RWPE2 (cell line): ENCODE data around the gene PXDN.

Experiments
- ATAC-seq: fragments of 200-7000 bp; cut with Tn5 transposase; 3 replicates; pipeline ENCODE4 v1.9.1; 2021; ENCODE audit warnings: low read depth
- DNase-seq: peaks from one replicate; pipeline ENCODE4 v3.0.0-alpha.2; 2020; ENCODE audit warnings: low spot score
- H3K27ac ChIP-seq: fragments of 450-650 bp; 2 replicates; pipeline ENCODE4 v1.5.1; 2017; ENCODE audit warnings: mild to moderate bottlenecking; ENCODE audit not compliant: poor library complexity, severe bottlenecking
- H3K27me3 ChIP-seq: fragments of 250-450 bp; sonication (Bioruptor Pico); 2 replicates; pipeline ENCODE4 v1.5.1; 2021; ENCODE audit warnings: mild to moderate bottlenecking, moderate library complexity; ENCODE audit not compliant: insufficient read depth, poor library complexity, severe bottlenecking
- H3K36me3 ChIP-seq: fragments of 250-450 bp; sonication (Bioruptor Pico); 2 replicates; pipeline ENCODE4 v1.5.1; 2020; ENCODE audit warnings: low read depth, mild to moderate bottlenecking, moderate library complexity
- H3K4me1 ChIP-seq: fragments of 250-450 bp; sonication (Bioruptor Pico); 2 replicates; pipeline ENCODE4 v1.5.1; 2021; ENCODE audit warnings: mild to moderate bottlenecking, moderate library complexity; ENCODE audit not compliant: insufficient read depth, poor library complexity, severe bottlenecking
- H3K4me3 ChIP-seq: fragments of 250-450 bp; sonication (Bioruptor Pico); 2 replicates; pipeline ENCODE4 v1.5.1; 2021; ENCODE audit warnings: mild to moderate bottlenecking, moderate library complexity; ENCODE audit not compliant: severe bottlenecking
- H3K9me3 ChIP-seq: fragments of 250-450 bp; sonication (Bioruptor Pico); 2 replicates; pipeline ENCODE4 v1.5.1; 2021; ENCODE audit warnings: mild to moderate bottlenecking, moderate library complexity; ENCODE audit not compliant: severe bottlenecking
- TF ChIP-seq, protein P1 (sequence below): fragments of 450-650 bp; IDR thresholded peaks from one replicate; pipeline ENCODE4 v1.5.1; 2017; ENCODE audit warnings: mild to moderate bottlenecking, moderate library complexity; ENCODE audit not compliant: poor library complexity, severe bottlenecking

The PXDN gene

DNA sequence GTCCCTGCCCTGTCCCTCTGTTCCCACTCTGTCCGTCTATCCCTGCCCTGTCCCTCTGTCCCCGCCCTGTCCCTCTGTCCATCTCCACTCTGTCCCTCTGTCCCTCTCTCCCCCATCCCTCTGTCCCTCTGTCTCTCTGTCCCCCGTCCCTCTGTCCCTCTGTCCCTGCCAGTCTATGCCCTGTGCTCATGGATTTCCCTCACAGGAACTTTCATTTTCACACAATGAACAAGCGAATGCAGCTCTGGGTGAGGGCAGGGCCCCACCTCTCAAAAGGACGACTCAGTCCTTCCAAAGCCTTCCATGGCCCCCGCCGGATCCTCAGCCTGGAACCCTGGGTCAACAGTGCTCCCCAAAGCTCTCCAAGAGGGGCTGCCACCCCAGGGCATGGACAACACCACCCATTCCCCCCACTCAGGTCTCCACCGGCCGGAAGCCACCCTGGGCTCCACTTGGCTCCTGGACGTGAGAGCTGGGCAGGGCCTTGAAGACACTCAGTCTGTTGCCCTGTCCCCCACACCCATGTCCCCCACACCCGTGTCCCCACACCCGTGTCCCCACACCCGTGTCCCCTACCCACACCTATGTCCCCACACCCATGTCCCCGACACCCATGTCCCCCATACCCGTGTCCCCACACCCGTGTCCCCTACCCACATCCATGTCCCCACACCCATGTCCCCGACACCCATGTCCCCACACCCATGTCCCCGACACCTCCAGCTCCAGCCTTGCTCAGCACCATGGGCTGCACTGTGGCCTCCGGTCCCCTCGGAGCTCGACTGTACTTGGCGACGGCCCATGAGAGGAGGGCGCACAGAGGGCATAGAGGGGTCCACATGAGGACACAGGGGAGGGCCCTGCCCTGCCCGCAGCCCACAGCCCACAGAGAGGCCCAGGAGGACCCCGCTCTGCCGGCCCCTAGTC, 156.0 kb downstream of the PXDN start:
- H3K27ac ChIP-seq = no peak overlapping the region
- no peaks in the 10 kb centered on the region for H3K36me3 ChIP-seq
- H3K4me1 ChIP-seq = peaks cover 10% of the 10 kb centered on the region
- no peak overlapping the region for H3K4me3 ChIP-seq
- no peaks in the 10 kb centered on the region for H3K9me3 ChIP-seq
- H3K27me3 ChIP-seq = no peaks in the 10 kb centered on the region
- DNase-seq (peak; percentile 51), ATAC-seq (no peak)
- TF ChIP-seq, protein P1, sequence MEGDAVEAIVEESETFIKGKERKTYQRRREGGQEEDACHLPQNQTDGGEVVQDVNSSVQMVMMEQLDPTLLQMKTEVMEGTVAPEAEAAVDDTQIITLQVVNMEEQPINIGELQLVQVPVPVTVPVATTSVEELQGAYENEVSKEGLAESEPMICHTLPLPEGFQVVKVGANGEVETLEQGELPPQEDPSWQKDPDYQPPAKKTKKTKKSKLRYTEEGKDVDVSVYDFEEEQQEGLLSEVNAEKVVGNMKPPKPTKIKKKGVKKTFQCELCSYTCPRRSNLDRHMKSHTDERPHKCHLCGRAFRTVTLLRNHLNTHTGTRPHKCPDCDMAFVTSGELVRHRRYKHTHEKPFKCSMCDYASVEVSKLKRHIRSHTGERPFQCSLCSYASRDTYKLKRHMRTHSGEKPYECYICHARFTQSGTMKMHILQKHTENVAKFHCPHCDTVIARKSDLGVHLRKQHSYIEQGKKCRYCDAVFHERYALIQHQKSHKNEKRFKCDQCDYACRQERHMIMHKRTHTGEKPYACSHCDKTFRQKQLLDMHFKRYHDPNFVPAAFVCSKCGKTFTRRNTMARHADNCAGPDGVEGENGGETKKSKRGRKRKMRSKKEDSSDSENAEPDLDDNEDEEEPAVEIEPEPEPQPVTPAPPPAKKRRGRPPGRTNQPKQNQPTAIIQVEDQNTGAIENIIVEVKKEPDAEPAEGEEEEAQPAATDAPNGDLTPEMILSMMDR = no peak

DNA sequence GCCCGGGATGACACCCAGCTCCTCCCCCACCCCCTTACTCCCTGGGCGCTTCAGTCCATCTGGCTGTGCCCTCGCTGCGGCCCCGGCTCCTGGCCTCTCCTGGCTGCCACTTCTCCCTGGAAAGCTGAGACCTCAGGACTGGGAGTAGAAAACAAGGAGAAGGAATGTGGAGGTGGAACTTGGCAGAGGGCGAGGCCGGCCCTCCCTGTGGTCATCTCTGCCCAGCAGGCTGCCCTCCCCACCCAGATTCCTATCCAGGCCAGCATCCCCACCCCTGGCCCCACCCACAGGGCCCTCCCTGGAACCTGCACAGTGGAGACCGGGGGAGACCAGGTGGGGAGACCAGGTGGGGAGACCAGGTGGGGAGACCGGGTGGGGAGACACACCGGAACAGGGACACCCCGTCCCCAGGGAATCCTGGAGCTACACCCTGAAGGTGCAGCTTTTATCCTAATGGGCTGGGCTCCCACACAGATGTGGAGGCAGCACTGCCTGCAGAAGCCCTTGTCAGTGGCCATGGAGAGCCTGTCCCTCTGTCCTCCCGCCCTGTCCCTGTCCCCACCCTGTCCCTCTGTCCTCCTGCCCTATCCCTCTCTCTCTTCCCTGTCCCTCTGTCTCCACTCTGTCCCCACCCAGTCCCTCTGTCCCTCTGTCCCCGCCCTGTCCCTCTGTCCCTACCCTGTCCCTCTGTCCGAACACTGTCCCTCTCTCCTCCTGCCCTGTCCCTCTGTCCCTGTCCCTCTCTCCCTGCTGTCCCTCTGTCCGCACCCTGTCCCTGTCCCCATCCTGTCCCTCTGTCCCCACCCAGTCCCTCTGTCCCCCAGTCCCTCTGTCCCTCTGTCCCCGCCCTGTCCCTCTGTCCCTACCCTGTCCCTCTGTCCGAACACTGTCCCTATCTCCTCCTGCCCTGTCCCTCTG, 157.1 kb downstream of the PXDN start:
- TF ChIP-seq, protein P1 = no peak
- Histone ChIP-seq H3K4me3 (no peak overlapping the region), H3K36me3 (no peaks in the 10 kb centered on the region), H3K4me1 (peaks cover 10% of the 10 kb centered on the region), H3K27ac (peak overlapping the region; percentile 43), H3K9me3 (no peaks in the 10 kb centered on the region), H3K27me3 (no peaks in the 10 kb centered on the region)
- peak; percentile 71 for DNase-seq
- ATAC-seq = peak; percentile 80

DNA sequence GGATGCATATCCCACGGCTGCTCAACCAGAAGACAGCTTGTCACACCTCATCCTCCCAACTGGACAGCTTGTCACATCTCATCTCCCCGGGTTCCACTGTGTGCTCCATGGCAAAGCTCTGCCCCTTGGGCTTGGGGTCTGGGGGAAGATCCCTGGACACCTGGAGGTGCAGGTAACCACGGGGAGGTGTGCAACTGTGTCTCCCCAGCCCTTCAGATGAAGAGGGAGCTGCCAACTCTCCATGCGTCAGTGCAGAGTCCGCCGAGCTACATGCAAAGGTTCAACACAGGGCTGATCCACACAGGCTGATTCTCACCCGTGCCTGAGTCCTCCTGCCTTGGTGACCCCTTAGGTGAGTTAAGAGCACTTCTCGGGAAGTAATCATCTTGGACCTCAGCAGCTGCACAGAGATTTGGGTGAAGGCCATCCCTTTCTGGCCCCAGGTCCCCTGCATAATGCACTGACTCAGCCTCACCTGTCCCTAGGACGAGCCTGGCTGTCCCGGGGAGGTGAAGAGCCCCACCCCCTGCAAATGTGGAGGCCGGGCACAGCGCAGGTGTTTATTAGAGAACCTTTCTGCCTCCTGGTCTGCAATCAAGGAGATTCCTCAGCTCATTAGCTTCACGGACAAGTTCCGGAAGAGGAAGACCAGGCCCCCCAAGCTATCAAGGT, 157.9 kb downstream of the PXDN start:
- Histone ChIP-seq H3K27me3 (no peaks in the 10 kb centered on the region), H3K36me3 (no peaks in the 10 kb centered on the region), H3K27ac (peak overlapping the region; percentile 43), H3K4me1 (peaks cover 10% of the 10 kb centered on the region), H3K9me3 (no peaks in the 10 kb centered on the region), H3K4me3 (no peak overlapping the region)
- ATAC-seq = no peak
- TF ChIP-seq, protein P1 = no peak
- peak; percentile 35 for DNase-seq

DNA sequence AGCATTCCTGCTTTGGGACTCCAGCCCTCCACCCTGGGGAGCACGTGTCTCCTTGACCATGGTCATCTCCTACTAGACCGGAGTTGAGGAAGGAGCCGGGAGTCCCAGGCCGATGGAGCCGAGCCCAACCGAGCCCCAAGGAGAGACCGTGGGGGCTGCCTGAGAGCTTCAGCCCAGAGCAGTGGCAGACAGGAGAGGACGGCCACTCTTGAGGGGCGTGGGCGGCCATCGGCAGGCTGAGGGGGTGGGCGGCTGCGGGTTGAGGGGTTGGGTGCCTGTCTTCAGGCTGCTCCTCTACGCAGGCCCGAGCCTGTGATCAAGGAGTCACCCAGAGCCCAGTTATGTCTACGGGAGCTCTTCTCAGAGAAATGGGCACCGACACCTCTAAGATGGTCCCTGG, 158.7 kb downstream of the PXDN start:
- H3K36me3 ChIP-seq = no peaks in the 10 kb centered on the region
- no peaks in the 10 kb centered on the region for H3K27me3 ChIP-seq
- no peaks in the 10 kb centered on the region for H3K9me3 ChIP-seq
- DNase-seq (peak; percentile 51), ATAC-seq (no peak)
- H3K4me3 ChIP-seq = no peak overlapping the region
- TF ChIP-seq, protein P1 = no peak
- H3K4me1 ChIP-seq = peaks cover 10% of the 10 kb centered on the region
- H3K27ac ChIP-seq = peak overlapping the region; percentile 43
